LNCaP clone FGC (cell line): ENCODE data around the gene OBI1.
A peak's percentile ranks its signal among the peaks of the same experiment; 100 is the strongest.

ENCODE experiments used
- DNase-seq: peaks from one replicate; pipeline ENCODE4 v3.0.0-alpha.2; 2011; ENCODE audit warnings: low read depth
- H3K4me3 ChIP-seq: 2 replicates; pipeline ENCODE4 v1.5.1; 2011; ENCODE audit warnings: mild to moderate bottlenecking, low read depth, low read length, control low read depth
- TF ChIP-seq, protein P1 (sequence below): IDR thresholded peaks from 2 replicates; pipeline ENCODE4 v1.5.1; 2012; ENCODE audit warnings: mild to moderate bottlenecking; ENCODE audit not compliant: control insufficient read depth, insufficient read depth; ENCODE audit errors: extremely low read depth

Gene OBI1

DNA sequence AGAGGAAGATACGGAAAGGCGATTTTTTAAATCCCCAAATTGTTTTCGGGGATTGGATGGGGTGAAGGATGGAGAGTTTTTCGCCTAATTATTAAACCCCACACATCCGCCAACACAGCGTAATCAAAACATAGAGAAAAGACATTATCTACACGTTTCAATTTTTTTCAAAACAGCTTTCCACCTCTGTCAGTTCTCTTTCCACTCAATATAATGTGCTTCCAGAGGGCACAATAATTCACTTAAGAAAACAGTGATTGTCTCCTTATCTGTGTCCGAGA lies 435 bp upstream of the OBI1 start:
- H3K4me3 ChIP-seq = peak overlapping the region; percentile 81
- no peak for DNase-seq
- TF ChIP-seq, protein P1, sequence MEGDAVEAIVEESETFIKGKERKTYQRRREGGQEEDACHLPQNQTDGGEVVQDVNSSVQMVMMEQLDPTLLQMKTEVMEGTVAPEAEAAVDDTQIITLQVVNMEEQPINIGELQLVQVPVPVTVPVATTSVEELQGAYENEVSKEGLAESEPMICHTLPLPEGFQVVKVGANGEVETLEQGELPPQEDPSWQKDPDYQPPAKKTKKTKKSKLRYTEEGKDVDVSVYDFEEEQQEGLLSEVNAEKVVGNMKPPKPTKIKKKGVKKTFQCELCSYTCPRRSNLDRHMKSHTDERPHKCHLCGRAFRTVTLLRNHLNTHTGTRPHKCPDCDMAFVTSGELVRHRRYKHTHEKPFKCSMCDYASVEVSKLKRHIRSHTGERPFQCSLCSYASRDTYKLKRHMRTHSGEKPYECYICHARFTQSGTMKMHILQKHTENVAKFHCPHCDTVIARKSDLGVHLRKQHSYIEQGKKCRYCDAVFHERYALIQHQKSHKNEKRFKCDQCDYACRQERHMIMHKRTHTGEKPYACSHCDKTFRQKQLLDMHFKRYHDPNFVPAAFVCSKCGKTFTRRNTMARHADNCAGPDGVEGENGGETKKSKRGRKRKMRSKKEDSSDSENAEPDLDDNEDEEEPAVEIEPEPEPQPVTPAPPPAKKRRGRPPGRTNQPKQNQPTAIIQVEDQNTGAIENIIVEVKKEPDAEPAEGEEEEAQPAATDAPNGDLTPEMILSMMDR = no peak

DNA sequence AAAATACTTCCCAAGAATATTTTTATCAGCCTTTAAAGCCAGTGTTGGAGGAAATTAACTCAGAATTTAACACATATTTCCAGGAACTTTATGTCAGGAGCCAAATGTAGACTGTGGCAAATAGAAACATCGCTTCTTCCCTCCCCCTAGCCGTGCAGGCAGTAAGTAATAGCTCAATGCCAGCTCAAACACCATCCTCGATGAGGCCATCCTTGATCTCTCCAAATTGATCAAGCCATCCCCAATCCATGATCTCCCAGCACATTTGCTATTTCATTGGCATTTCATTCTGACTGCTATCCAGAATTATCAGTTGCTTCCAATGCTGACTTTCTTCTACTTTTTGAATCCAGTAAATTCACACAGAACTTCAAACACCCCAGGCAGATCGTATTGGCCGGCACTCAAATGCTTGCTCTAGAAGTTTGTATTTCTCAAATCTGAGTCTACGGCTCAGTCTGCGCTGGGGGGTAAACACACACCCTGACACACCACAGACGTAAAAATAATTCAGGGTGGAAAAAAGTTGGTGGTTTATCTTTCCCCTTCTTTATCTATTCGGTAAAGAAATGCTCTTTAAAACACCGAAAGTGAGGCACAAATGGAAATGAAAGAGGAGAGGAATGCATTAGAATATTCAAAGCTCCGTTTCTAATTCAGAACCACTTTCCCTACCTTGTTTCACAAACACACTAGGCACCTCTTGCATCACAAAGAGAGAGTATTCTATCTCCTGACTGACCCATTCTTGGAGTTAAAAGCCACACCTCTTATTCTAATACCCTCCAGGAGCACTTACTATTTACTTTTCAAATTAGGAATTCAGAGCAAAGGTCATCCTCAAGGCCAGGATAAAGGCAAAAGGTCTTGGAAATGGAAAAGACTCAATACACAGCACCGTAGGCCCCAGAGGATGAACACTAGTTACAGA lies 991 bp downstream of the OBI1 start:
- peak overlapping the region; percentile 81 for H3K4me3 ChIP-seq
- no peak for DNase-seq
- TF ChIP-seq, protein P1 = no peak

- no peak overlapping the region for H3K4me3 ChIP-seq
- TF ChIP-seq, protein P1 = no peak
- no peak for DNase-seq
Measured at GRCh38 chr13:78655906-78656305, 3.0 kb downstream of the OBI1 start.

GRCh38 chr13:78655007-78655406 lies 3.9 kb downstream of the OBI1 start:
- H3K4me3 ChIP-seq = no peak overlapping the region
- TF ChIP-seq, protein P1 = no peak
- no peak for DNase-seq

DNA sequence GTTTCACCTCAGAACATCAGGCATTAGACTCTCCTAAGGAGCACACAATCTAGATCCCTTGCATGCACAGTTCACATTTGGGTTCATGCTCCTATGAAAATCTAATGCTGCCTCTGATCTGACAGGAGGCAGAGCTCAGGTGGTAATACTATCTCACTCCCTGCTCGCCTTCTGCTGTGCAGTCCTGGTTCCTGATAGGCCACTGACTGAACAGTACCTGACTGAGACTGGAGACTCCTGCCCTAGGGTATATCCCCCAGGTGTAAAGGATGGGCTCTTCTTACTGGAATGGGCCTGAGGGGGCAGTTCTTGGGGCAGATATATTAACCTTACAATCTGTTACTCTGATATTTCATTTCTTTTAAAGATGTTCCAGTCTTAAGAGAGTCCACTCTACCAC lies 6.3 kb downstream of the OBI1 start:
- TF ChIP-seq, protein P1 = no peak
- H3K4me3 ChIP-seq = no peak overlapping the region
- DNase-seq = no peak

DNA sequence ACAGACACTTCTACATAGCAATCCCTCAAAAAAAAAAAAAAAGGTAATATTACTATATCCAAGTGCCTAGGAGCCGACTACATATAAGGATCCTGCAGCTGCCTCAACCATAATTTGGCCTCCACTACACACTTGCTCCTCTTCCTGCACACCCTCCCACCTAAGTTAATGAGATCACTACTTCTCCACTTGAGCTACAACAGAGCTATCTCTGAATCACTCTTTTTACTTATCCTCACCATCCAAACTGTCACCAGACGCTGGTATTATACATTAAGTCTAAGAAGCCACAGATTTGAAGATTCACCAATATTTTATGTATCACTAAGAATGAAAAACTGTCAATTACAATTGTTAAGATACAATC lies 8.3 kb downstream of the OBI1 start:
- TF ChIP-seq, protein P1 = no peak
- no peak overlapping the region for H3K4me3 ChIP-seq
- DNase-seq = no peak
